Measurements from ENCODE around the gene PAPOLB.

Gene PAPOLB

DNA sequence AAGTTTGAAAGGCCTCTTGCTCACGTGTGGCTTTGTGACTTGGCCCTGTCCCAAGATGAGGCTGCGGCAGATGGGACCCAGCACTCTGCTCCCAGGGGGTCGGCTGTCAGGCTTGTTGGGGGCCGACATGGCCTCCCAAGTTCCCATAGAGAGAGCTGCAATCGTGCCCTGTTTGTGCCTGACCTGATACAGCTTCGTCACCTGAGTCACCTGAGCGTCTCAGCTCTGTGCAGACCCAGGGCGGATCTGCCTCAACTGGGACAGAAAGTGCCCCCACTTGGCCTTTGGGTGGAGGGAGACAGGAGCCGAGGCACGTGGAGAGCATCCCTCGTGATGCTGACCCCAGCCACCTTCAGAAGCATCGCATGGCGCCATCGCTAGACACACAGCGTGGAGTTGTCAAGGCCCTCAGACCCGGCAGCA, 21.7 kb downstream of the PAPOLB start:
- DNase-seq = no peak

DNA sequence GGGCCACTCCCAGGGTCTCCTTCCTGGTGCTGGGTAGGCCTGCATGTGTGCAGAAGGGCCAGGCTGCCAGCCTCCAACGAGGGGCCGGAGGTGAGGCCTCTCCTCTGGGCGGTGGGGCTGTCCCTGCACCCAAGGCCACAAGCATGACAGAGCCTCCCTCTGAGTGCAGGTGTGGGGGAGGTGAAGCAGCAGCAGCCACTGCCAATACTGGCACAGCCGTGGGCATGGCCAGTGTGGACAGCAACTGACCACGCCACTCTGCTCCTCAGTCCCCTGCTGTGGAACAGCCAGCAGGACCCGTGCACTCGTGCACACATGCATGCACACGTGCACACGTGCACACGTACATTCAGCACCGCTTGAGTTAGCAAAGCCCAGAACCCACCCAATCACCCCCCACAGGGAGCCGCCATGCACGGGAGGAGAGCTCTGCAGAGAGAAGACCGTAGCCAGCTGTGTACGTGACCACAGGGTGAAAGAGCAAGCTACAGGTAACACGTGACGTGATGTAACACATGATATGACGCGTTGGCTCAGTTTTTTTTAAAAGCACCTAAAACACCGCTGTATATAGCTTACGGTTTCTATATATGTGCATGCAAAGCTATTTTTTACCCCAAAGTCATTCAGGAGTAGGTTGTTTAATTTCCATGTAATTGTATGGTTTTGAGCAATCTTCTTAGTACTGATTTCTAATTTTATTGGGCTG, 23.1 kb downstream of the PAPOLB start:
- DNase-seq = no peak

DNA sequence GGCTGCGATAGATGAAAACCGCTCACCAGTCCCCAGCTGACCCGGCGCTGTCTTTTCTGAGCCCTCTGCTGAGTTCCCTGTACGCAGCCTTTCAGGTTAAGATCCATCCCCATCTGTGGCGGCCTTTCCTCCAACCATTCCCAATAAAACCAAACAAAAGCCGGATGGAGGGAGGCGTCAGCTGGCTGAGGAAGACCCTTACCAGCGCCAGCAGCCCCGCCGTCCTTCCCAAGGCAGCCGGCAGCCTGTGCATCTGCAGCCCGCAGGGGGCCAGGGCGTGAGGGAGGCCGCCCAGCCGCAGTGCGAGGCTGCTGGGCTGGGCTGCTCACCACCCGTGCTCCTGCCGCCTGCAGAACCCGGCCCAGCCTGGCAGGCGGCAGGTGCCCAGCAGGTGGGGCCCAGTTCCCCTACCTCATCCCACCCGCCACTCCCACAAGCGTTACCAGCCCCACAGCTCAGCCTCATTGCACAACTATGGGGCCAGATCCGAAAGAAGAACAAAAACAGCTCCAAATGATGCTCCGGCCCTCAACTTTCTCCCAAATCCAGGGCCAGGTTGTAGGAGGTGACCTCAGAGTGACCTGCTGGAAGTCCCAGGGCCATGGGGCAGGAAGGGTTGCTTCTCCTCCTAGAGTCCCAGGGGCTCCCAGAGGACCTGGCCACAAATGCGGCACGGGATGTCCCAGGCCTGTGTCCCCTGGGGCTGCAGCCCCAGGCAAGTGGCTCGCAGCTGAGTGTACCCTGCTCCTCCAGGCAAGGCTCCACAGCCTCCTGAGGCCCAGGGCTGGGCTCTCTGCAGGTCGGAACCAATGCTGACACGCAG, 23.8 kb downstream of the PAPOLB start:
- DNase-seq = no peak

DNA sequence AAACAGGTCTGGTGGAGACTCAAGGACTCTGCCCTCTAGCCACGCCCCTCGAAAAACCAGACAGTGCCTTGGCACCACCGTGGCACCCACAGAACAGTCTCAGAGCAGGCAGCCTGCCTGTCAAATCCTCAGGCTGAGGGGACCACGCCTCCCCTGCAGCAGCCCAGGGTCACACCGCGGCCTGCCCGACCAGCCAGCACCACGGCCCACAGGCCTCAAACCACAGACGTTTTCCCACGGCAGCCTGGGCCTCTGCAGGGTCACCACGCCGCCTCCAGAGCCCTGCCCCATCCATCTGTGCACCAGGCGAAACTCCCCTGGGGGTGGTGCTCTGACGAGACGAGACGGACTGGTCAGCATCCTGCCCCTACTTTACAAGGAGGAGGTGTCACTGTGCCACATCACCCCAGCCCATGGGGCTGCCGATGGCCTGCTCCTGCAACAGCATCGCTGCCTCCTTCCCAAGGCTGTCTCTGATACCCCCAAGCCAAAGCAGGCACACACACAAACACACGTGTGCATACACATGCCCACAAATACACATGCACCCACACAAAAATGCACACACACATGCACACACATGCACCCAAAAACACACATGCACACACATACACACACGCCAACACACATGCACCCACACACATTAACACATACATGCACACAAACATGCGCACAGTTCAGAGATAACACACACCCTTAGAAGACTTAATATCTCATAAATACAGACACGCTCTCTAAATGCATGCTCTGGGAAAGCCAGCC, 24.6 kb downstream of the PAPOLB start:
- no peak for DNase-seq

DNA sequence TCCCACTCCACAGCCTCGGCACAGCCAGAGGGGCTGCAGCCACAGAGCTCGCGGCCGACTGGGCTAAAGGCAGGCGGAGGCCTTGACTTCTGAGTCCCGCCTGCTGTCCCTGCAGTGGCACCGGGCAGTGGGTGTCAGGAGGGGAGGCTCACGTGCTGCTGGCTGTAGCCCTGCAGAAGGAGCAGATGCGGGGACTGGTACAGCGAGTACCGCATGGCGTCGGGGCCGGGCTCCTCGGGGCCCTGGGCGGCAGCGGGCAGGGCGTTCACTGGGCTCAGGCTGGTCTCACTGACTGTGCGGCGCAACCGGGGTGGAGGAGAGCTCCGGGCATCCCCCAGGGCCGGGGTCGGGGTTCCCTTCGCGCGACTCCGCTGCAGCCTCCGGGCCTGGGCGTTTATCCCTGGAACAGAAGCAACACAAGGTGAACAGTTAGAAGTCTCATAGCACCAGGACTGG, 25.6 kb downstream of the PAPOLB start:
- no peak for DNase-seq

DNA sequence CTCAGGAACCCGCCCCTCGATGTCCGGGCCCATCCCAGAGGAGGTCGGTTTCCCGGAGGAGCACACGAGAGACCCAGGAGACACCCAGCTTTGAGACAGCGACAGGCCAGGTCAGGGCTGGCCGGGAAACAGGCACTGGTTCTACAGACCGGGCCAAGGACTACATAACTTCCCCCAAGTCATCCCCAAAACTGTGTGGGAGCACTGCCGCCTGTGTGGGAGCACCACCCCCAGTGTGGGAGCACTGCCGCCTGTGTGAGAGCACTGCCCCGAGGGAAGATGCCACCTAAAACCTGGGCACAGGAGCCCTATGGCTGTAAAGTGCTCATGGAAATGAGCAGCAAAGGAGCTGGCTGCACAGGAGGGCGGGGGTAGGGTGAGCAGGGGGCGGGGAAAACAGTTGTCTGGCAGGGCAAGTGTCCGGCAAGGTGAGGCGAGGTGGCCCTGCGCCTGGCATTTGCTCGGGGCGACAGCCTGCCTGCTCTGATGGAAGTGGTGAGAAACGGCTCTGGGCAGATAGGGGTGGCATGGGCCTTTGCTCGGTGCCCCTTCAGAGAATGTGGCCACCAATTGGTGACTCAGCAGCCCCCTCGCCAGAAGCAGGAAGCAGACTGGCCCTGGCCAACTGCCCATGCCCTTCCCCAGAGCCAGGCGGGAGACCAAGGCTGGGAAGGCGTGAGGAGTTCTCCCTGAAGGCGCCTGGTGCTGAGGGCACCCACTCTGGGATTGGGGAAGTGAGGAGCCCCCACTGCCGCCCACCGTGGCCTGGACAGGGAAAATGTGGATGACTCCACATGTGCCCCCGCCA, 26.2 kb downstream of the PAPOLB start:
- no peak for DNase-seq

DNA sequence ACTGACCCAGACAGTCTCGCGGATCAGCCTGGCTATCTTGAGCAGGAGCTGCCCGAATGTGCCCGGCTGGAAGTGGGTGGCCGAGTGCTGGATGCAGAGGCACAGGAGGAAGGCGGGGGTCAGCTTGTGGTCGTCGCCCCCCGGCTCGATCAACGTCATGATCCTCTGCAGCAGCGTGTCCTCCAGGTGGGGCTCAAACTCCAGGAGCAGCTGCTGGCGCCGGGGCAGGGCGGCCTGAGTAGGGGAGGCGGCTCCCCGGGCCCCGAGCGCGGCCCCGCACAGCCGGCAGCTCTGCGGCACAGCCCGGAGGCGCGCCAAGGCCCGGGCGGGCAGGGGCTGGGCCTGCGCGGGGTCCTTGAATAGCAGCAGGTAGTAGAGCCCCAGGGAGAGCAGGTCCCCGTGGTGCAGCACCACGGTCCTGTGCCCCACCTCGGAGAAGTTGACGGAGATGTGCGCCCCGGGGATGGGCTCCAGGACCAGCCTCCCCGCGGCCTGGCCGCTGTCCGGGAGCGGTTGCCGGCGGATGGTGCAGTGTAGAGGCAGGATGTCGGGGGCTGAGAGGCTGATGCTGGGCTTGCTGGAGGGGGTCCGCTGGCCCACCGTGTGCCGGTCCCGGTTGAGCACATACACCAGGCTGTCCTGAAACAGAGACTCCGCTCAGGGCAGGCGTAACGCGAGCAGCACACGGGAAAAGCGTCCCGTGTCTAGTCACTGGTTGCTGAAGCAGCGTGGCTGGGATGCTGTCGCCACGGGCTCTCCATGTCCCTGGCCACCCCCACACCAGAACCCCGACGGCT, 27.0 kb downstream of the PAPOLB start:
- DNase-seq = no peak

DNA sequence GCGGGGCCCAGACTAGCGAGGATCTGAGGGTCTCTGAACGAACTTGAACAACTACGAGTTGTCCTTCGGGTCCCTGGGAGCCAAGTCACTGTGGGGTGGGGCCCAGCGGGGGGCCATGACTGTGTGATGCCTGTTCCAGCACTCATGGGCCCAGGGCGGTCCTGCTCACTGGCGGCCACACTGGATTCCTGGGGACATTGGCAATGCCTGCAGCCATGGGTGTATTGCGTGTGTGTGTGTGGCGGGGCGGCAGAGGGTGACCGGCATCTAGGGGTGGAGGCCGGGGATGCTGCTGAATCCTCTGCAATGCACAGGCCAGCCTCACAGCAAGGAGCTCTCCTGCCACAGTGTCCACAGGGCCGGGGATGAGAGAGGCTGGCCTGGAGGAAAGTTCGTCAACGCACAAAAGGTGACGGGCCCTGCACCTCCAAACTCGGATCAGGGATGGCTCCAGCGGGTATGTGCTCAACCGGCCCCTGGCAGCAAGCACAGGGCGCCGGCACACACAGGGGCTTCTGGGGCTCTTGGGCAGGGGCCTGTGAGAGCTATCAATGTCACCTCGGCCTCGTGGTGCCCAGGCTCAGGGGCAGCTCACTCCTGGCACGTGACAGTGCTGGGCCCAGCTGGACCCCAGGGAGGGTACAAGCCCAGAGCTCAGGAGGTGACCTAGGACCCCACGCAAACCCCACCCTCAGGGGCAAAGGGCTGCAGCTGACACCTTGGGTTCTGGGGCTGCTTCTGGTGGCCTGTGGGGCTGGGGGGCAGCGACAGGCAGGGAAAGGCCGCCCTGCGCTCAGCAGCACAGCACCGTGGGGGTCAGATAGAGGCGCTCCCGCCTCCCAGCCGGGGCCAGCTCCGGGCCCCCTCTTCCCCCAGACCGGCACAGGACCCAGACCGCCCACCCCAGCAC, 27.9 kb downstream of the PAPOLB start:
- DNase-seq = no peak

DNA sequence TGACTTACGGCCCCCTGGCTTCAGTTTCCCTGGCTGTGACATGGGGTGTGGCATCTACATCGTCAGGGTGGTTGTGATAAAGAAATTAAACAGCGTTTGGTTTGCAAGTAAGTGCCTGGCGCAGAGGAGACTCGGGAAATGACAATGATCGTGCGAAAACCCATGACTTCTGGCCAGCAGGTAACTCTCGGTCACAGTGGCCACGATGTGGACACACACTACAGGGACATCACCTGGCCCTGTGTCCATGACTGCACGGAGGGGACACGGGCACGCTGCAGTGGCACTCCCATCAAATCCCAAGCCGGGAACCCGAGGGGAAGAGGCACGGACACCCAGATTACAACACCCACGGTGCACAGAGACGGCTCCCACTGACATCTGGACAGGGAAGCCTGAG, 28.7 kb downstream of the PAPOLB start:
- no peak for DNase-seq

DNA sequence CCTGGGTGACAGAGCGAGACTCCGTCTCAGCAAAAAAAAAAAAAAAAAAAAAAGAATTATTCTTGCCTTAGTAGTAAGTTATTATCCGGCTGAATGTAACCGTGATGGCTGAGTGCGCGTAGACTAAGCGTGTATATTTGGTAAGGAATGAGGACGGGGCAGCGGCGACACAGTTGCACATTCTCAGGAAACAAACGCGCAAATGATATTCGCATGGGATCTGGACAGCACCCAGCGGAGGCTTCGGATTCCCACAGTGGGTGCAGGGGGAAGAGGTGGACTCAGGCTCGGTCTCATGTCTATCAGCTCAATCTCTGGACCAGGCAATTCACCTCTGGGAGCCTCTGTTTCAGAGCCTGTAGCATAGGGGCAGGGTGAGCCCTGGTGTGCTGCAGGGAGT, 29.1 kb downstream of the PAPOLB start:
- no peak for DNase-seq

DNA sequence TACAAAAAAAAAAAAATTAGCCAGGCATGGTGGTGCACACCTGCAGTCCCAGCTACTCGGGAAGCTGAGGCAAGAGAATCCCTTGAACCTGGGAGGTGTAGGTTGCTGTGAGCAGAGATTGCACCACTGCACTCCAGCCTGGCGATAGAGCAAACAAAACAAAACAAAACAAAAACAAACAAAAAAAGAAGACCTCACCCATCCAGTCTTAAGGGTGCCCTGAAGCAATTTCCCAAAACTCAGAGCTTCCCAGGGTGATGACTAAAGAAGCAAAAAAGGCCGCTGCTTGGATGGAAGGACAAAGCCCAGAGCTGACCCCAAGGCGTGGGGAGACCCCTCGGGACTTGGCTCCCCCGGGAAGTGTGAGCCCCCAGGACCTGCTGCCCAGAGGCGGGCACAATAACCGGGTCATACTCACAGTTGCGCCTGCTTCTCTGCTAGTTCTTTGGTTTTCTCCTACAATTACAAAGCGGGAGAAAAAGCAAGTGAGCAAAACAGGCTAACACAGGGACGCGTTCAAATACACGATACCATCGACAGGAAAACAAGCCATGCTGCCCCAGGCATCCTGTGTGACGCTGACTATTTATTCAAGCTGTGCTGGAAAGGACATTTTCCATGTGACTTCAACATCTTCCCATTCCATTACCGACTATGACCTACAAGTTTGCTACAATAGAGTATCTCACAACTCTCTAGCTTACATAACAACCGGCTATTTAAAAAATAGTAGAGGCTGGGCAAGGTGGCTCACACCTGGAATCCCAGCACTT, 29.9 kb downstream of the PAPOLB start:
- no peak for DNase-seq

DNA sequence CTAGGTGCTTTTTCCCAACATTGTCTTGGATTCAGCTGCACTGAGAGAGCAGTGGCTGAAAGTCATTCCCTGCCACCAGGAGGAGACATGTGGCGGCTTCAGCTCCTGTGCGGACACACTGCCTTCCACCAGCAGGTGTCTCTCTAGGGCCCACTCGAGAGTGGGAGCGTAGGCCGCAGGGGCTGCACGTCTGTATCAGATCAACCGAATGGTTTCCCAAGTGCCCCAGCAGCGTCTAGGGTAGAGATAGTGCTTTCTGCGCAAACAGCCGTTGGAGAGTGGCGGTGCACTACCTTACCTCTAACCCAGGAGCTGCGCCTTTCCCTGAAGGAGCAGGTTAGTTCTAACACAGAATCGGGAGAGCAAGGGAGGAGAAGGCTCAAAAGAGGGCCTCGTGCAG, 31.7 kb downstream of the PAPOLB start:
- DNase-seq = peak; percentile 53

DNA sequence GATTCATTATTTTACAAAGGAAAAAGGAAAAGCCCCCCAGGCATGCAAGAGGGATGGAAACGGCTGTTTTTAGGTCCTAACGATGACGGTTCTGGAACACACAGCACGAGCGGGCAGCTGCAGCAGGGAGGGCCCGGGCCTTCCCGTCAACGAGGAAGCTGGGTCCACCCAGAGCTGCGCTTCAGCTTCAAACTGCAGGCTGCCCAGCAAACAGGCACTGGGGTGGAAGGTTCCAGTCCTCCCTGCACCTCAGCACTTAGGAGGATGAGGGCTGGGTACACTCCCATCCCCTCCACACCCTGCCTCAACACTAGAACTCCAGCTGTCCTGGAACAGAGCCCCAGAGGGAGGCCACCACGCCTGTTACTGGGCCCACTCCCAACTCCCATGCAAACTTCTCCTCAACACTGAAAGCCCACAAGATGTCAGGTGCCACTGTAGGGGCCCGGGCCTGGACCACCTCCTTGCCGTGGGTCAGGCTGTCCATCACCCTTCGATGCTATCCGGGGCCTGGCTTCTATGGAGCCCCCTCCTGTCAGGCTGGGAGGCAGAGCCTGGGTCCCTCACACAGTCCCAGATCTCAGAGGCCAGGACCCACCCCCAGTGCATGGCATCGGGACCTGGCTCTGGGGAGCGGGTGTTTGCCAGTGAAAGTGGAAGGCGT, 33.0 kb downstream of the PAPOLB start:
- DNase-seq = no peak

DNA sequence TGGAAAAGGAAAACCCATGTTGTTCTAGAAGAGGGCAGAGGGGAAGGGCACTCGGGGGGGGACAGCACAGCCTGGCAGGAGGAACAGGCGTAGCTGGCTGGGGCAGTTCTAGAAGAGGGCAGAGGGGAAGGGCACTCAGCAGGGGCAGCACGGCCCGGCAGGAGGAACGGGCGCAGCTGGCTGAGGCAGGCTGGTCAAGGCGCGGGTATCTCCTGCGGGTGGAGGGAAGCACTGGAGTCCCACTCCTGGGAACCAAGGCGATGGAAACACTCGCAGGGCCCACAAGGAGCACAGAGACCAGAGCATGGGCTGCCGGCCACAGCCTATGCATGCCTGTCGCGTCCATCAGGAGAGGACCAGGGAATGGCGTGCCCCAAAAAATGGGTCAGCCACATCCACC, 36.7 kb downstream of the PAPOLB start:
- no peak for DNase-seq

DNA sequence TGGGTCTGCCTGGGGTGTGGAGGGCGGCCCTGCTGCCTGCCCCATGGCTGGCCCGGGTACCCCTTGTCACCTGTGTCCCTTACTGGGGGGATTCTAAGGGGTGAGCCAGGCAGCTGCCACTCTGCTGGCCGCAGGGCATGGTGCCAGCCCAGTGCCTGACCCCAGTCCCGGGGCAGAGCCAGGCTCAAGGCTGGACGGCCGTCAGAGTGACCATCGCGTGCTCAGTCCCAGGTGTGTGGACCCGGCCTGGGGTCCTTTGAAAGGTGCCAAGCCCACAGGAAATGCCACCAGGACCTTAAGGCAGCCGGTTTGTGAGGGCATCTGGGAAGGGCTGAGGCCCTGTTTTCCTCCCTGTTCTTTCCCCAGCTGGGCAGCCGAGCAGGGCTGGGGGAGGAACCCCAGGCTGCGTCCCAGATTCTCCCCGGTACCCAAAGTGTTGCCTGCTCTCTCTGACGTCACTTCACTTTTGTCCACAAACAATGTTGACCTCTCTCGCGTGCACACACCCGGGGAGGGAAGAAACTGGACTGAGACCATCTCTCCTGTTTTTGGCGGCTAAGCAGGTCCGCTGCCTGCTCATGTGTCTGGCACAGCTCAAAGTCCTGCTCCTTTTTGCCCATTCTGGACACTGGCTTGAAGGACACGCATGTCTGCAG, 37.6 kb downstream of the PAPOLB start:
- no peak for DNase-seq

DNA sequence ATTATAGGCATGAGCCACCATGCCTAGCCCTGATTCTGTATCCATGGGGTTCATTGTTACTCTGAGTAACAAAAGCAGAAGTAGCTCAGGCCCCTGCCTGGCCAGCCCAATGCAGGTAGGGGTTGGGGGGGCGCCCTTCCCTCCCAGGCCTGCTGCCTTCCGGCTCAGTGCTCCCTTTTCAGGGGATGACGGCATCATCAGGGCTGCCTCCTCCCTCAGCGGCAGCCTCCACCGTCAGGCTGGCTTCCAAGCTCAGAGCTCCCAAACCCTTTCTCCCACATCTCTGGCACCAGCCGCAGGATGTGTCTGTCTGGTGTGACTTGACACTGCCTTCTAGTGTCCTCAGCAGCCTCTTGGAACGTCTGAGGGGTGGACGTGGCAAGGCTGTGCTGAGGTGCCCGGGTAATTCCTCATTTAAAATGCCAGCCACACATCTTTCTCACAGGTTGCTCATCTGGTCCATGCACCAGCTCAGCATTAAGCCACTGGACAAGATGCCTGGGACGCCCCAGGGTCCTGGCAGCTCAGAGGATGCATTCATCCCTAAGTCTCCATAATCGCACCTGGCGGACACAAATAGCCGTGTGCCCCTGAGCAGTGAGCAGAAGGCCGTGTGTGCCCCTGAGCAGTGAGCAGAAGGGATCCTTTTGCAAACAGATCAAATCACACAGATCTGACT, 38.2 kb downstream of the PAPOLB start:
- DNase-seq = no peak

DNA sequence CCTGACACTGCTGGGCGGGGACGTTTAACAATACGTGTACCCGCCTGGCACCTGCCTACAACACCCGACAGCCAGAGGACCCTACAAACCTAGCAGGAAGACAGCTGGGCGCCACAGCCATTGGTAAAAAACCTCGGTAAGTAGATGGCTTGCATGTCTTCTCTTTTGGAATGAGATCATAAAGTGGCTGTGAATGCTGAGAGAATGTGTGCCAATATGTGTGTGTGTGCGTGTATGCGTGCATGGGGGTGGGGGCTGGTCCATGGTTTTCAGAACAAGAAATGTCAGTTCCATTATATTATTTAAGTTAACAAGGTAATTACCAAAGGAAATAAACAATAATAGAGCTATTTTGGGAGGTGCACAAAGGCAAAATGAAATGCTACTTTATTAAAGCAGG, 39.2 kb downstream of the PAPOLB start:
- DNase-seq = no peak

DNA sequence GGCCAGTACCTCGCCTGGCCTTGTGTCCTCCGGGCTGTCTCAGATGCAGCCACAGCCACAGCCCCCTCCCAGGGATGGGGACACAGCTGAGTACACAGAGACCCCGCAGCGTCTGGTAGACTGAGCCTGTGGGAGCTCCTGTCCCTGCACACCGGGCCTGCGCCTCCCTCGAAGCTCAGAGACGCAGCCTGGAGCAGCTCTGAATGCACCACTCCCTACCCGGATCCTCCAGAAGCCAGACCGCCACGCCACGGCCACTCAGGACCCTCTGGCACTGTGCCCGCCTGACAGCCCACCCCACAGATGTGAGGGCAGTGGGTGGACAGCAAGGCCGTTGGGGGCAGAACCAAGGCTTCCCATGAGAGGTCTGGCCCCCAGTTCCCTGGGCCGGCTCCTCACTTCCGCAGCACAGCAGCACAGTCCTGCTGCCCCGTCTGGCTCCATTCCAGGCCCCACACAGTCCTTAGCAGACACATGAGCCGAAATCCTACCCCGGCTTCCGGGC, 40.8 kb downstream of the PAPOLB start:
- no peak for DNase-seq

All from HCEC 1CT (cell line).